Stimulated activated CD8-positive, alpha-beta memory T cell treated with anti-CD3 and anti-CD28 coated beads, Interleukin-7, amount 100 ng/mL, for 4 hours (primary cell): ENCODE measurements around the gene JARID2.
"Not testable (repeated sequence)": the region's sequence is repeated elsewhere in the genome, so short reads cannot be mapped to it uniquely, and the experiment has no call there.

Experiments
- DNase-seq, 2 donors: peaks; one replicate each; pipeline ENCODE4 v3.0.0-alpha.2; 2020; ENCODE audit warnings: low read depth in 2 of 2

The JARID2 gene

DNA sequence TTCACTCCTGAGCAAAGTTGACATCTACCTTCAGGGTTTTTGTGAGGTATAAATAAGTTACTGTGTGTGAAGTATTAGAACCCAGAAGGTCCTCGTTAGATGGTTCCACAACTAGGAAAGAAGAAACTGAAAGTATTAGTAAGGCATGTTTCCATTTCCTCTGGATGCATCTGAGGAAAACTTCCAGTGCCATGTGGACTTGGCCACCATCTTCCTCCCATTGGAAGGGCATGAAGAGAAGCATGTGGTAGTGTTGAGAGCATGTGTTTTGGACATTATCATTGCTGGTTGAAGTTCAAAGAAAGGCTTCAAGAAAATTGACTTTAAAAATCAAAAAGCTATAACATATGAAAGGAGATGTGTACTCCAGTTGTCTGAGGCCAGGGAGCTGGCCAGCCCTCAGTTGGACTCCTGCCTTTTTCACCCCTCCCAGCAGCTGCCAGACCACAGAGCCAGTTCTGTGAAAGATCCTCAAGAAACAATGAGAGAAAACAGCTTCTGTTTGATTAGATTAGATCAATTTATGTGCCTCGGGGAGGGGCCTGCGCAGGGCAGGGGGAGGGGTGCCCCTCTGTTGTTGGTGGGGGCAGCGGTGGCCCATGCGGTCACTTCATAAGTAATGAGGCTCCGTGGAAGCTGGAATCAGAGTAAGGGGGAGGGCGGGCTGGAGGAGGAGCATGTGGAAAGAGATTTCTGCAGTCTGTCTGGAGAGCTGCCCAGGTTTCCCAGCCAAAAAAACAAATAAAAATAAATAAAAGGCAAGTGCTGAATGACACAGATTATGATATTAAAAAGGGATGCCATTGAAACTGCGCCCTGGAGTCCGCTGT is 154.0 kb downstream of the JARID2 start:
- DNase-seq: no peak

DNA sequence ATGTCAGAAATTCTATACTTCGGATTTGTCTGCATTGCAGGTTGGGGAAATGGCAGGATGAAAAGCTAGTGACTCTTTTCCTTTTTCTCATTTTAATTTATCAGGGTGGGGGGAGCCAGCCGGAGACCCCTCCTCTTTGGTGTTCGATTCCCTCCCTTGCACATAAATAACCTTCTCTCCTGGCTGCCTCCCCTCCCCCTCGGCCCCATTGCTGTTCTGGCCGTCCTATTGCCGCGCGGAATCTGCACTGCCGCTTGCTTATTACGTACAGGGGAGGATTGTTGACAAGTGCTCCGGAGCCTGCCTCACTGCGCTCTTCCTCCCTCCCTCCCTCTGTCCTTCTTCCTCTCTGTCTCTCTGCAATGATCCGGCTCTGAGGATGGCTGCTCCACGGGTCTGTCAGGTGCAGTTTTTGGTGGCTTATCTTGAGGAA is 154.7 kb downstream of the JARID2 start:
- DNase-seq: no peak

DNA sequence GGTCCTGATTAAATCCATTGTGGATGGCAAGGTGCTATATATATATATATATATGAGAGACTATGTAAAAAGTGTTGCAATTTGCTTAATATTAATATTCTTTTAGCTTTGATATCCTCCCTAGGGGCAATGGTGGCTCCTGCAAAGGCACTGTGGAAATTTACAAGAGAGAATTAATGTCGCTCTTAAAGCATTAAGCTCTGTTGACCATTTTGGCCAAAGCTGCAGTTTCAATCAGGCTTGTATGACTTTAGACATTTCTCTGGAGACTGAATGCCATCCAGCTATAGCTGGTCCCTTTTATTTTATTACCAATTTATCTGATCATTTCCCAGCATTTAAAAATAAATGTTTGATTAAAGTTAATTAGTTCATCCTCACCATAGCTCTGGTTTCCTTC is 155.3 kb downstream of the JARID2 start:
- DNase-seq: no peak

DNA sequence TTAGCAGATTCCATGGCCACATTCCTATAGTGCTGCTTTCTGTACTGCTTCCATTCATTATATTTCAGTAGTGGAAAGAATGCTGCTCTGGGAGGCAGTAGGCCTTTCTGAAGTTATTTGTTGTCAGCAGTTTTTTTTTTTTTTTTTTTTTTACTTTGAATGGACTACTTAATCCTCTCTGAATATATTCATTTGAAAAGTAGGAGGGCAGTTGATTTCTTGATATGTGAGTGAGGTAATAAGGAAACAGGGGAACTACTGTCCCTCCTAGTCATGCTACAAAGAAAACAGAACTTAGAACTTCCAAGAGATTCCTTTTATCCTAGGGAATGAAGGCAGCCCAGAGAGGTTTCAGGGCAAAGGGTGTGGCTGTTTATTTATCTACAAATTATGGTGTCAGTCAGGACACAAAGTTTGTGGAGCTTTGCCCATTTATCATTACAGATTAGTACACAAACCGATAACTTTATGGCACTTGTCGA is 155.9 kb downstream of the JARID2 start:
- no peak for DNase-seq

DNA sequence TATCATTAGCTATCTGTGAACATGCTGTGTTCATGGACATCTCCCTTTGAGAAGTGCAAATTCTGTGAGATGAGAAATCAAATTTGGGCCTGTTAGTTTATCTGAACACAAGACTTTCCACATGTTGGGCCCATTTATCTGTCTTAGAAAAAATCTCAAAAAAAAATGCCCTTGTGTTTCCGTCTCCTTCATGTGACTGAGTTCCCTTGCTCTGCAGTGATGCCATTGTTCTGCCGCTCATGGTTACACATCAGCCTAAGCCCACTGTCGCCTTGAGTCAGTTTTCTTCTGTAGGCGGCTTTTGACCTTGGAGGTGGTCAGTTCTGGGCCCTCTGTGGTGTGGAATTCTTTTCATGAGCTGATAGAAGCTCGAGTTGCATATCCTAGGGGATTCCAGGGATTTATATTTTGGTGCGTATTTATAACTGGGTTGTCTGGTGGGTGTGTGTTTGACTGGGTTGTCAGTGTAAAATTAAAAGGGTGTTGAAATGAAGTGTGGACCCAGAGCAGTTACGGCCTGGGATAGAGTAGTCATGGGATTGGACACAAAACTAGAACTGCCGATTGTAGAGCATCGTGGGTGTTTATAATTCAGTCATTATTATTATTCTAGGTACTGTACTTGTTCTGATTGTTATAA is 156.7 kb downstream of the JARID2 start:
- DNase-seq: no peak

DNA sequence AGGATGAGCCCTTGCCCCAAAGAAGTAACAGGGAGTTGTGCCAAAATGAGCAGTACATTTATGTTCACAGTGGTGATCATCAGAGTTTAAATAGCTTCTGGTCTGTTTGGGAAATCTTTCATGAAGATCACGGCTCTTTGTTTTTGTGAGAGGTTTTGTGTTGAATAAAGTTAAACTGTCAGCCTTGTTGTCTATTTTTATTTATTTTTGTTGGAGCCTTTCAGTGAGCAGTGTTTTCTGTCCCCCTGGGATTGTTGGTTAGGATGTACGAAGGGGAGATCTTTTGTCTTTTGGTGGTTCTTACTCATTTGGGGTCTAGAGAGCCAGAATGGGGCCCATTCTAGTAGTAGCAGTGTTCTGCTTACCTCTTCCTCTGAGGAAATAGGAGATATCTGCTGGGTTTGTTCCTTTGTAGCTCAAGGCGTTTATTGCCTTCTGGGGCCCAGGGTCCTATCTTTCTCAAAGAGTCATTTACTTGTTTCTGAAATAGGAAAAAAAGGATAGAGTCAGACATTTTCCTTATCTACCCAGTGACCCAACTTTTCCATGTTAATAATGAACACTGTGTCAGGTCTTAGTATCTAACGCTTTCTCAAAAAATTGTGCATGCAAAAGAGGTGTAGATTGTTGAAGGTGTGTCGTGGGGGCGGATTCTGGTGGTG is 157.4 kb downstream of the JARID2 start:
- DNase-seq: no peak

DNA sequence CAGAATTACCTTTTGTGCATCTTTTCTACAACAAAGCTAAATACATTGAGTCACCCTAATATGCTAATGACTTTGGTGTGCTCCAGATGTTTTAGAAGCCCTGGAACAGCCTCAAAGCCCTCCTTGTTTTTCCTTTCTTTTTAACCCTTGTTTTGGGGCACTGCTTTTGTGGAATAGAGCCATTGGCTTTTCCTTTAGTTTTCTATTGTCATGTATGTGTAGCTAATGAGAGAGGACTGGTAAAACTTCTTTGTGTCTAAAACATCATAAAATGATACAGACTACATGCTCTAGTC is 158.8 kb downstream of the JARID2 start:
- DNase-seq: no peak

DNA sequence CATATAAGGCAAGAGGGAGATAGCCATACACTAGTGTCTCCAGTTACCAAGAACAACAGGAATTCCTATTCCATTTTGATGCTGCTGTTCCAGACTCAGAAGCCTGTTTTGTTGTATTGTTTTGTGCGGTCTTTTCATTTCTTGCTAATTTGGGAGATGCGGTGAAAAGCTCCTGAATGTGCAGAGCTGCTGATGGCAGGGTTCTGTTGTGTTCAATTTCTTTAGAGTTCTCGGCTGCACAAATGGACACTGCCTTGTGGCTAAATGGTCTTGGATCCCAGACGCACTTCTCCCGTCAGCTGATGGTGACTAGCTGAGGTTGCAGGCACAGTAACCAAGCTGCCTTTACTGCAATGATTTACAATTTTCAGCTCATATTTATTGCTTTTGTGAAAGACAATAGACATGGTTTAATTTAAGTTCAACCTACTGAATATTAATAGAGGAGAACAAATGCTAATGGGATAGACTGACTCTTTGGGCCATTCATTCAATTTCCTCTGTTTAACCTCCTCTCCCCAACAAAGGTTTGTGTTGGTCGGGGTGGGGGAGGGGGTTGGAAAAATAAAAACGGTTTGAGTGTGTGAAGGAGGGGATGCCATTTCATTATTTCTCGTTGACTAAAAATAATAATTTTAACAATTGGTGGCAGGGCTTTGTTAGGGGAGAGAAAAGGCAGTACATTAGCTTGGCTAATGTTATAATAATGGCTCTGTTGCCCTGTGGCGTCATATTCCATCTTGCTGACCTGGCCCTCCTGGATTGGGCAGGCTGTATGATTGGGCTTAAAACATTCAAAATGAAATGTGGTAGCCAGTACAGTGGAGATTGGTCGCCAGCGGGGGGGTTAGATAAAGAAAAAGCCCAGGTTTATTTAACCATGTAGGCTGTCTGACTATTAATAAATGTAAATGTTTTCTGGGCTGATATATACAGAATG is 159.5 kb downstream of the JARID2 start:
- no peak for DNase-seq

DNA sequence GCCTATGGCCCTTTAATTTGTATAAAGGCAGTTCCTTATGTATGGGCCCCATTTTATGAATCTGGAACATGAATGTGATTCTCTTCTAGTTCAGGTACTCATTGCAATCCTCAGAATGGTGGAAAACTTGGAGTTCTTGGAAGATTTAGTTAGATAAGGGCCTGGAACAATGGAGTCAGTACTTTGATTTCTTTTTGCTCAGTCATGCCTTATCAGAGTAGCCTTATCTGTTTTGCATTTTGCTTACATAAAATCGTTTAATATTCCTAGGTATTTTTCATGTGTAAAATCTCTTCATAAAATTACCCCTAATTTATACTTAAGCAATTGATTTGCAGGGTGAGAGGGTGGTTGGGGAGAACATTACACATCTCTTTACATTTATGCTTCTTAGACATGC is 160.6 kb downstream of the JARID2 start:
- no peak for DNase-seq

DNA sequence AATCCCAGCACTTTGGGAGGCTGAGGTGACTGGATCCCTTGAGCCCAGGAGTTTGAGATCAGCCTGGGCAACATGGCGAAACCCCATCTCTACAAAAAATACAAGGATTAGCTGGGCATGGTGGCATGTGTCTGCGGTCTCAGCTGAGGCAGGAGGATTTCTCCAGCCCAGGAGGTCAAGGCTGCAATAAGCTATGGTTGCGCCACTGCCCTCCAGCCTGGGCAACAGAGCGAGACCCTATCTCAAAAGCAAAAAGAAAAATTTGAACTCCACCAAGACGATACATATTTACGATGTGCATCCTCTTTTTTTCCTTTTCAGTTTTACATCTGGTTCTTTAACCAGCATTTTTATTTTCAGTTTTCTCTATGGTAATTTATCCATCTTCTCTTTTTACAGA is 162.1 kb downstream of the JARID2 start:
- no peak for DNase-seq

DNA sequence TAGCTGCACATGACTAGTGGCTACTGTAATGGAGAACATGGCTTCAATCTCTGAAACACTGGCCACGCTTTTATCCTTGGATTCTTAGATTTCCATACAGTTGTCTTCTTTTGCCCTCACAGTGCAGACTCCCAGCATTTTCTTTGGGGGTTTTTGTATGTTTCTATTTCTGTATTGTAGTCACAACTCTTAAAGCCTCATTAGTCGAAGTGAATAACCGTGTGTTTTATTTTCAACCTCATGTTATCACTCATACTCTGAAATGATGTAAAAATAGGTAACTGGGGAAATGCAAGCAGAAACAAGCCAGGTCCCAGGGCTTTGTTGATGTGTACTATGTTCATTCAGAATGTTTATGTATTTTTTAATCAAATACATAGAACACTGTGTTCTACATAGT is 162.9 kb downstream of the JARID2 start:
- no peak for DNase-seq

DNA sequence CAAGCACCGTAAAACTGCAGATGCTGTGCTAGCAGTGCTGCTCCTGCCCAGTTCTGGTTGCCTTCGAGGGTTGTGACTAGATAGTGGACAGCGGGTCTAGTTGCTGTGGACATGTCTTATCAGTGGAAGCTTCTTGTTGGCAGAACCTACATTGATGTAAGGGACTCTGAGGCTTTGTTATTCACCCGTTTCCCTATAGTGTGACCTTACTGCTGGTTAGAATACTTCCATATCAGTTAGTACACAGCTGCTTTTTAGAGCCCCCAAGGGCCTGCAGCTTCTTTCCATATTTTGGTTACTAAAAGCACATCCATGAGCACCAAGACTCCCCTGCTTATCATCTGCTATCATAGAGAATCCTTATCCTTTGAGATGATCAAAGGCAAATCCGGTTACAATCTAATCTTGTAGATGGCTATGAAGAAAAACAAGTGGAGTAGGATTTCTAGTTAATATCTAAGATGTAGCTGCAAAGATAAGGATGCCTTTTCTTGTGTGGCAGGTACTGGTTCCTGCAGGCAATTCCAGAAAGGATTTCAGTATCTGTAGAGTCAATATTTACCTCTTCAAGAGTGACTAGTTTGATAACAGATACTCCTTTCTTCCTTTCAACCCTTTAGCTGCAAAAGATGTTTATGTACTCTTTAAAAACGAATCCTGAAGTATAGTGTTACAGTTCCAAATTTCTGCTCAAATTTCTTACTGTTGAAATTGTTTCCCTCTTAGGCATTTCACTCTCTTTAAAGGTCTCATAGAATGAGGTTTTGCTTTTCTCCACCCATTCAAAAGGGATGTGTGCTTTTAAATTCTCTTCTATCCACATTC is 163.6 kb downstream of the JARID2 start:
- no peak for DNase-seq

DNA sequence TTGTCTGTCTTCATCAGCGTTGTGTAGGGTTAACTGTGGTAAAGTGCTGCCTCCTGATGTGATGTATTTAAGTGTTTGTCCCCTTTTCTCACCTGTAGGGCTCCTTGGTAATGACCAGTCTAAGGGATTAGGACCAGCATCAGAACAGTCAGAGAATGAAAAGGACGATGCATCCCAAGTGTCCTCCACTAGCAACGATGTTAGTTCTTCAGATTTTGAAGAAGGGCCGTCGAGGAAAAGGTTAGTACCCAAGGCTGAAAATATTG is 164.2 kb downstream of the JARID2 start:
- DNase-seq: no peak

DNA sequence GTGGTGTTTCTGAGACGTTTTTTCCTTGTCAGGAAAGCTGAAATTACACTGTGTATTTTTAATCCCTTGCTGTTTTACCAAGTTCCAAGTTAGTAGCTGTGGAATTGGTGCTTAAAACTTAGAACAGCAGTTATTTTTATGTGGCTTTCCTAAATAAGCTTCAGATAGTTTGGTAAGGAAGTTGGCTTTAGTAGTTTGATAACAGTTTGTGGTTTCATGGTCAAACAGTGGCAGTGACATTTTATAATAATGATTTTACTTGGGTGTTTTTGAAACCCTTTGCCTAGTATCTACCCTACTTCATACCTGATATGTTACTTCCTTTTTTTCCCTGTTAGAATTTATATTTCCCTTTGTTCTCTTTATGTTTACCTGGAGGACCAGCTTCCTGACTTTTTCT is 164.9 kb downstream of the JARID2 start:
- DNase-seq: no peak

DNA sequence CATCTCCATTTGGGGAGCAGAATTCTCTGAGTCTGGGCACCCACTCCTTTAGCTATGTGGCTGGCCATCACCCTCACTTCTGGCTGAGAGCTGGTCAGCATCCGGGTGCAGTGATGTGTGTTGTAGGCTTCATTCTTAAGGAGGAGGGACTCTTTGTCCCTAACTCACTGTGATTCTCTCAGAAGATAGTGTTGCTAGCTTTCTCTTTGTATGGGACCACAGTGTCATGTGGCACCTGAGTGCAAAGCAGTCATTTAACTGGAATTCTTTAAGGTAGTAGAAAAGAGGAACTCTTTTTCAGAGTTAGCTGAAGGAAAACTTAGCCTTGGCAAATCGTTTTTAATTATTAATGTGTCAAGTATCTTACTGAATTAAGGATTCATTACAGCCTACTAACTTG is 165.9 kb downstream of the JARID2 start:
- no peak for DNase-seq

DNA sequence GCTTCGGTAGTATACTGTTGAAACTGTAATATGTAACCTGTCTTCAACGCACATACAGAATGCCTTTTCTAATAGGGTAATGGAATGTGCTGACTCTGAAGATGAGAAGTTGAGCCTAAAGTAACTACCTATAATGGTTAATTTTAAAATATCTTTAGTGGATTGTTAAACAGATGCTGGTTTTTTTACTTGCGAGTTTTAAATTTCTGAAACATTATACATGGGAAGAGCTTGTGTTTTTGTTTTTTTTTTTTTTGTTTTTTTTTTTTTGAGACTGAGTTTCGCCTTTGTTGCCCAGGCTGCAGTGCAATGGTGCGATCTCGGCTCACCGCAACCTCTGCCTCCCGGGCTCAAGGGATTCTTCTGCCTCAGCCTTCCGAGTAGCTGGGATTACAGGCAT is 166.9 kb downstream of the JARID2 start:
- DNase-seq: no peak

DNA sequence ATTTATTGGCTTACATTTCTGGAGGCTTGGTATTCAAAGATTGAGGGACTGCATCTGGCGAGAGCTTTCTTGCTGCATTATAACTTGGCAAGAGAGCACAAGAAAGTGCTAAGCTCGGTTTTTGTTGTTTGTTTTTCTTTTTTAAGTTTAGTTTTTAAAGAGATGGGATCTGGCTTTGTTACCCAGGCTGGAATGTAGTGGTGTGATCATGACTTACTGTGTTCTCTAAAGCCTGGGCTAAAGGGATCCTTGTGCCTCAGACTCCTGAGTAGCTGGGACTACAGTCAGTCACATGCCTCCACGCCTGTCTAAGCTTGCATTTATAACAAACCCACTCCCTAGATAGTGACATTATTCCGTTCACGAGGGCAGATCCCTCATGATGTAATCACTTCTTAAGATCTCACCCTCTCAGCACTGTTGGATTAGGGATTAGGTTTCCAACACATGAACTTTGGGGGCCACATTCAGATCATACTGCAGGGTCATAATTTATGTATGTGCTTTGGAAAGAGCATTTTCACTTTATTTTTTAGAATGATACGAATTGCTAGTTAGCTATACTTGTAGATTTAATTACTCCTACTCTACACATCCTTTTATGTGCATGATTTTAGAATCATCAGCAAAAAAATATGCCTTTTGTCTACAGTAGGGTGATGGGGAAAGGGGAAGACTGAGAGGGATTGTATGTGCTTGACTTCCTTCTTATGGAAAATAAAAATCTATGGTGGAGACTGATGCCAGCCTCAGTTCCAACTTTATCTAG is 167.8 kb downstream of the JARID2 start:
- DNase-seq: no peak

DNA sequence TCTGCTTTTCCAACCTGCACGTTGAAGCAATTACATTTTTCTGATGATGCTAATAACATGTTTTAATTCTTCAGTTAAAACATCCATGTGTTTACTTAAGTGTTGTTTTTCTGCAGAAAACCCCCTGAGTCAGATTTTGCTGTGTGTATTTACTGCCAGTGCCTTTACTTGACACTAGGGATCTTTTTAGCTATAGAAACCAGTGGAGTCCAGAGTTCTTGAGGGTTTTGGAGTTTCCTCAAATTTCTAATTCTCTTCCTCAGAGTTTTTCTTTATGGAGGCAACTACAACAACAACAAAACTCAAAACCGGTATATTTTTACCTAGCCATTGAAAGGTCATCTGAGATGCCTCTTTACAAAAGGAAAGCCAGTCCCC is 168.4 kb downstream of the JARID2 start:
- DNase-seq: no peak

DNA sequence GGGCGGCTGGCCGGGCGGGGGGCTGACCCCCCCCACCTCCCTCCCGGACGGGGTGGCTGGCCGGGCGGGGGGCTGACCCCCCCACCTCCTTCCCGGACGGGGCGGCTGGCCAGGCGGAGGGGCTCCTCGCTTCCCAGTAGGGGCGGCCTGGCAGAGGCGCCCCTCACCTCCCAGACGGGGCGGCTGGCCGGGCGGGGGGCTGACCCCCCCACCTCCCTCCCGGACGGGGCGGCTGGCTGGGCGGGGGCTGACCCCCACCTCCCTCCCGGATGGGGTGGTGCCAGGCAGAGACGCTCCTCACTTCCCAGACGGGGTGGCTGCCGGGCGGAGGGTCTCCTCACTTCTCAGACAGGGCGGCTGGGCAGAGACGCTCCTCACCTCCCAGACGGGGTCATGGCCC is 169.8 kb downstream of the JARID2 start:
- not testable (repeated sequence) for DNase-seq

DNA sequence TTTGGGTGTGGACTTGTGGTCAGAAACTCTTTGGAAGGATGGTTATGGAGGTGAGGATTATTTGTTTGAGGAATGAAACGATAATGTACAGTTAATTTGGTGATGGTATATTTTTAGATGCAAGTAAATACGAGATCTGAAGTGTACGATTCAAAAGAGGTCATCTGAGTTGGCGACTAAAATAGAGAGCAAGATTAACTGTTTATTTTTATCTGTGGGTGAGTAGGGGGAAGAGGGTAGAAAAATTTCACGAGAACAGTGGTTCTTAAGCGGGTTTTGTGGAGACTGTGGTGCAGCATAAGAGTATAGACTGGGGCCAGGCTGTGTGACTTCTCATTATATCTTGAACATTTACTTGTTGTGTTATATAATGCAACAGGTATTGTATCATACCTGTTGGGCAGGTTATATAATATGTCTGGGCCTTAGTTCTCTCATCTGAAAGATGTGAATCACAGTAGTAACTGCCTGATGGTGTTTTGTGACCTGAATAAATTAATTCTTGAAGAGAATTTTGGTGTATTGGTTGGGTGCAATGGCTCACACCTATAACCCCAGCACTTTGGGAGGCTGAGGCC is 171.2 kb downstream of the JARID2 start:
- no peak for DNase-seq
